Bronchial epithelial cell (primary cell): ENCODE measurements around the gene ENTPD2. TPM values are rescaled to one million over a fixed set of nuclear protein-coding genes. Genes with fewer than 3 reads are reported as not detected.

Source experiments
- DNase-seq: peaks from one replicate; pipeline ENCODE4 v3.0.0-alpha.2; 2010; ENCODE audit warnings: low read depth
- FAIRE-seq: peaks from 2 replicates; lab custom pipeline; 2011; peaks lifted over from hg19 to GRCh38; lab: Jason Lieb, UNC
- H3K27me3 ChIP-seq: 2 replicates; pipeline ENCODE4 v1.5.1; 2011; ENCODE audit warnings: low read length; ENCODE audit not compliant: control insufficient read depth, insufficient read depth
- H3K36me3 ChIP-seq: 2 replicates; pipeline ENCODE4 v1.5.1; 2011; ENCODE audit warnings: low read length; ENCODE audit not compliant: control insufficient read depth, insufficient read depth
- H3K4me3 ChIP-seq: 2 replicates; pipeline ENCODE4 v1.5.1; 2011; ENCODE audit warnings: mild to moderate bottlenecking, low read depth, low read length, control low read depth
- CTCF ChIP-seq: IDR thresholded peaks from 2 replicates; pipeline ENCODE4 v1.5.1; 2011; ENCODE audit warnings: mild to moderate bottlenecking, moderate library complexity, low read length, control low read depth, inconsistent platforms; ENCODE audit not compliant: insufficient read depth, severe bottlenecking
- total RNA-seq: library from RNA; depleted of rRNA; stranded (reverse); fragments of >200 nt; gene quantifications from 2 replicates; pipeline ENCODE4 v1.2.1, GENCODE V29; 2014

Gene ENTPD2
- total RNA-seq, 1 donor from 2014 or later: 0.79 TPM

GRCh38 chr9:137012694-137013570 lies 40.9 kb downstream of the ENTPD2 start:
- no peak for TF ChIP-seq CTCF
- no peak overlapping the region for H3K4me3 ChIP-seq
- DNase-seq: no peak
- FAIRE-seq: no peak
- H3K36me3 ChIP-seq: peaks cover 10% of the 10 kb centered on the region
- no peaks in the 10 kb centered on the region for H3K27me3 ChIP-seq

- FAIRE-seq (no peak), DNase-seq (no peak)
- H3K36me3 ChIP-seq: peaks cover 11% of the 10 kb centered on the region
- TF ChIP-seq CTCF: no peak
- H3K27me3 ChIP-seq: no peaks in the 10 kb centered on the region
- no peak overlapping the region for H3K4me3 ChIP-seq
Observed at GRCh38 chr9:137011907-137012675, 41.8 kb downstream of the ENTPD2 start.

GRCh38 chr9:137011156-137011555 lies 42.7 kb downstream of the ENTPD2 start:
- no peak for DNase-seq
- no peak for TF ChIP-seq CTCF
- Histone ChIP-seq H3K4me3 (no peak overlapping the region), H3K36me3 (peaks cover 10% of the 10 kb centered on the region), H3K27me3 (no peaks in the 10 kb centered on the region)
- no peak for FAIRE-seq

- Histone ChIP-seq H3K4me3 (no peak overlapping the region), H3K36me3 (peaks cover 8% of the 10 kb centered on the region), H3K27me3 (no peaks in the 10 kb centered on the region)
- DNase-seq: no peak
- no peak for TF ChIP-seq CTCF
- FAIRE-seq: no peak
Observed at GRCh38 chr9:137009938-137010732, 43.7 kb downstream of the ENTPD2 start.

- no peak for DNase-seq
- Histone ChIP-seq H3K27me3 (no peaks in the 10 kb centered on the region), H3K36me3 (peaks cover 6% of the 10 kb centered on the region), H3K4me3 (no peak overlapping the region)
- TF ChIP-seq CTCF: no peak
- no peak for FAIRE-seq
Observed at GRCh38 chr9:137009217-137009616, 44.6 kb downstream of the ENTPD2 start.
